AG09319 (cell line): ENCODE data around the gene GRID1.

ENCODE experiments used
- DNase-seq: peaks from one replicate; pipeline ENCODE4 v3.0.0-alpha.2; 2010; ENCODE audit warnings: low read depth; ENCODE audit errors: extremely low read depth
- TF ChIP-seq, protein P1 (sequence below): IDR thresholded peaks from 2 replicates; pipeline ENCODE4 v1.5.1; 2011; ENCODE audit warnings: low read depth, mild to moderate bottlenecking, inconsistent platforms, low read length, moderate library complexity

The GRID1 gene

DNA sequence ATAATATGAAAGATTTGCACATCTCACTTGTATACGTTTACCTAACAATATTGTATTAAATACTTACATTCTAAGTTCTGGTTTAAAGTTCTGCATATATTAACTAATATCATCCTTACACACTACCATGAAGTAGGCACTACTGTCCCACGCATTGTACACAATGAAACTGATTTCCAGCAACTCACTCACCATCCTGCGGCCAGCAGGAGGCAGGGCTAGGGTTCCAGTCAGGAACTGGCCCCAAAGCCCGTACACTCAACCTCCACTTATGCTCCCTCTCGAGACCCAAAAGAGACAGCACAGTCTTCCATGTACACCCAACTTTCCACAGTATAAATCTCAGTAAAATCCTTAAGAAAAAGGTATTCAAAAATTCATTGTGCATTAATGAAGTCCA, 41.4 kb downstream of the GRID1 start:
- TF ChIP-seq, protein P1, sequence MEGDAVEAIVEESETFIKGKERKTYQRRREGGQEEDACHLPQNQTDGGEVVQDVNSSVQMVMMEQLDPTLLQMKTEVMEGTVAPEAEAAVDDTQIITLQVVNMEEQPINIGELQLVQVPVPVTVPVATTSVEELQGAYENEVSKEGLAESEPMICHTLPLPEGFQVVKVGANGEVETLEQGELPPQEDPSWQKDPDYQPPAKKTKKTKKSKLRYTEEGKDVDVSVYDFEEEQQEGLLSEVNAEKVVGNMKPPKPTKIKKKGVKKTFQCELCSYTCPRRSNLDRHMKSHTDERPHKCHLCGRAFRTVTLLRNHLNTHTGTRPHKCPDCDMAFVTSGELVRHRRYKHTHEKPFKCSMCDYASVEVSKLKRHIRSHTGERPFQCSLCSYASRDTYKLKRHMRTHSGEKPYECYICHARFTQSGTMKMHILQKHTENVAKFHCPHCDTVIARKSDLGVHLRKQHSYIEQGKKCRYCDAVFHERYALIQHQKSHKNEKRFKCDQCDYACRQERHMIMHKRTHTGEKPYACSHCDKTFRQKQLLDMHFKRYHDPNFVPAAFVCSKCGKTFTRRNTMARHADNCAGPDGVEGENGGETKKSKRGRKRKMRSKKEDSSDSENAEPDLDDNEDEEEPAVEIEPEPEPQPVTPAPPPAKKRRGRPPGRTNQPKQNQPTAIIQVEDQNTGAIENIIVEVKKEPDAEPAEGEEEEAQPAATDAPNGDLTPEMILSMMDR = no peak
- DNase-seq = no peak

- TF ChIP-seq, protein P1 = no peak
- no peak for DNase-seq
These were observed 45.0 kb downstream of the GRID1 start for GRCh38 chr10:86321568-86321967.

DNA sequence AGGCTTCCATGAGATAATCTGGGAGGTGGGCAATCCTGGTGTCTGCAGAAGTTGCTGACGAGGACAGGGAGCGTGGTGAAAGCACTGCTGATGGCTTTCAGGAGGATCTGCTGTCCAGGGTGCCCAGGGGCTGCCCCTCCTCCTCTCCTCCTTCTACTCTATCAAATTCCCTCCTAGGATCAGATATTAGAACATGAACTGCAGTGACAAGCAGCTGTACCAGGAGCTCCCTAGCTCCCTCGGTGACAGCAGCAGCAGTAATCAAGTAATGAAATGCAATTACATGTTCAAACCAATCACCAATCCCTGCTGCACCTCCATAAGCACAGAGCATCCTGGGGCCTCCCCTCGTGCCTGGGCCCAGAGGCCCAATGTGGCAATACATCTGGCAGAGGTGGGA, 46.9 kb downstream of the GRID1 start:
- no peak for DNase-seq
- TF ChIP-seq, protein P1 = no peak

DNA sequence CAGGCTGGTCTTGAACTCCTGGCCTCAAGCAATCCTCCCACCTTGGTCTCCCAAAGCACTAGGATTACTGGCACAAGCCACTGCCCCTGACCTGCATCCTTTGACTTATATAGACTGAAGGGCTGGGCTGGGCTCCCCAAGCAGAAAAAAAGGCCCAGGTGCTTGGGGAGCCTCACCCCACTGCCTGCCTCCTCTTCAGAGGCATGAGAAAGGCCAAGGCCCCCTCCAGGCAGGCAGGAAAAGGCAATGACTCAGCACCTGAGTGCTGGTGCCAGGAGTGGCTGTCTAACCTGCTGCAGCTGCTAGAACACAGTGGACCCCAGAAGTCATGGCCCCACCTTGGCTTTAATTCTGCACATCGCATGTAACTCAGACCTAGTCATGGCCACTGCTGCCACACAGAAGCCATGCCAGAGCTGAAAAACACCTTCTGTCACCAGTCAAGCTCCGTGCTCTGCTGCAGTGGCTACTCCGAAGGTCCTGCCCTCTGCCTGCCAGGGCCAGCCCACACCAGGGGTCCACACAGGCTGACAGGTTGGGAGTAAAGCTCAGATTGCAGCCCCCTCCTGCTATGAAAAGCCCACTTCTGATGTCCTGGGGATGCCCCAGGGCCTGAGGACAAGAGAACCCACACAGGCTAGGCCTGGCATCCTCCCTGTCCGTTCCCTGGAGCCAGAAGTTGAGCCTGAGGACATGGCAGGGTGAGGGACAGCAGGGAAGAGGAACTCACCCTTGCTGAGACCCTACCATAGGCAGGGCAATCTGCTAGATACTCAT, 48.5 kb downstream of the GRID1 start:
- TF ChIP-seq, protein P1 = no peak
- DNase-seq = no peak

- no peak for DNase-seq
These were observed 49.6 kb downstream of the GRID1 start for GRCh38 chr10:86316990-86317389.

GRCh38 chr10:86316274-86316835, 50.2 kb downstream of the GRID1 start:
- DNase-seq = no peak
- TF ChIP-seq, protein P1 = no peak

More at GRCh38 chr10:86316990-86317389, 49.6 kb downstream of the GRID1 start:
- TF ChIP-seq, protein P1 = no peak

DNA sequence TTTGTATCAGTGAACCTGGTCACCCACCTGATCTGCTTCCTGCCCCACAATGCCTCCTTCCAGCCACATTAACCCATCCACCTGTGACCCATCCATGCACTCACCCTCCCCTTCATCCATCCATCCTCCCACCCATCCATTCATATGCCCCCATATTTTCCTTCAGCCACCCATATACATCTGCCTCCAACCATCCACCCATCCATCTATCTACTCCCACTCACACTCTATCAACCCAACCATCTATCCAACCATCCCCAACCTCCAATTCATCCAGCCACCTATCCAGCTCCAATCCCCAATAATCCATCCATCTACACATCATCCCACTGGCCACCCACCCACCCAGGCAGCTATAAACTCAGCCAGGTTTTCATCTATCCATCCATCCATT, 51.0 kb downstream of the GRID1 start:
- TF ChIP-seq, protein P1 = no peak
- DNase-seq = no peak
